Astrocyte (in vitro differentiated cells and primary cell): ENCODE measurements around the gene HKDC1. TPM values are rescaled to one million over a fixed set of nuclear protein-coding genes. Genes with fewer than 3 reads are reported as not detected.

ENCODE experiments used
- DNase-seq: peaks from one replicate; pipeline ENCODE4 v3.0.0-alpha.2; 2010; ENCODE audit warnings: low read depth
- FAIRE-seq: peaks from 2 replicates; lab custom pipeline; 2011; peaks lifted over from hg19 to GRCh38; lab: Jason Lieb, UNC
- H2AFZ ChIP-seq: 2 replicates; pipeline ENCODE4 v1.6.0; 2012; ENCODE audit warnings: low read depth, low read length, inconsistent platforms
- H3K27ac ChIP-seq: 2 replicates; pipeline ENCODE4 v1.5.1; 2011; ENCODE audit warnings: low read depth, low read length, inconsistent platforms
- H3K27me3 ChIP-seq: 2 replicates; pipeline ENCODE4 v1.6.0; 2011; ENCODE audit warnings: low read length, inconsistent platforms; ENCODE audit not compliant: insufficient read depth
- H3K36me3 ChIP-seq: 2 replicates; pipeline ENCODE4 v1.5.1; 2011; ENCODE audit warnings: low read length, inconsistent platforms; ENCODE audit not compliant: insufficient read depth
- H3K4me1 ChIP-seq: 2 replicates; pipeline ENCODE4 v1.5.1; 2011; ENCODE audit warnings: low read length, inconsistent platforms; ENCODE audit not compliant: insufficient read depth
- H3K4me2 ChIP-seq: 2 replicates; pipeline ENCODE4 v1.6.0; 2012; ENCODE audit warnings: low read length, inconsistent platforms
- H3K4me3 ChIP-seq: 2 replicates; pipeline ENCODE4 v1.5.1; 2011; ENCODE audit warnings: low read depth, mild to moderate bottlenecking, low read length, inconsistent platforms; ENCODE audit not compliant: insufficient read depth
- H3K79me2 ChIP-seq: 2 replicates; pipeline ENCODE4 v1.6.0; 2012; ENCODE audit warnings: mild to moderate bottlenecking, low read length, inconsistent platforms; ENCODE audit not compliant: insufficient read depth
- H3K9ac ChIP-seq: 2 replicates; pipeline ENCODE4 v1.6.0; 2012; ENCODE audit warnings: mild to moderate bottlenecking, low read length, inconsistent platforms
- H3K9me3 ChIP-seq: 2 replicates; pipeline ENCODE4 v1.5.1; 2012; ENCODE audit warnings: low read depth, mild to moderate bottlenecking, low read length, inconsistent platforms; ENCODE audit not compliant: insufficient read depth
- H4K20me1 ChIP-seq: 2 replicates; pipeline ENCODE4 v1.6.0; 2012; ENCODE audit warnings: low read length, inconsistent platforms; ENCODE audit not compliant: insufficient read depth
- H3K27ac Mint-ChIP-seq: one replicate; pipeline ENCODE4 v1.8.0; 2021; ENCODE audit warnings: mild to moderate bottlenecking, mixed read lengths; ENCODE audit not compliant: unreplicated experiment
- H3K27me3 Mint-ChIP-seq: one replicate; pipeline ENCODE4 v1.8.0; 2021; ENCODE audit warnings: low read depth, mixed read lengths; ENCODE audit not compliant: unreplicated experiment
- H3K36me3 Mint-ChIP-seq: one replicate; pipeline ENCODE4 v1.8.0; 2021; ENCODE audit warnings: low read depth, mixed read lengths; ENCODE audit not compliant: unreplicated experiment
- H3K4me1 Mint-ChIP-seq: one replicate; pipeline ENCODE4 v1.8.0; 2021; ENCODE audit warnings: low read depth, mixed read lengths; ENCODE audit not compliant: unreplicated experiment
- H3K4me3 Mint-ChIP-seq: one replicate; pipeline ENCODE4 v1.8.0; 2021; ENCODE audit warnings: mild to moderate bottlenecking, moderate library complexity, mixed read lengths; ENCODE audit not compliant: unreplicated experiment
- H3K9me3 Mint-ChIP-seq: one replicate; pipeline ENCODE4 v1.8.0; 2021; ENCODE audit warnings: mild to moderate bottlenecking, mixed read lengths; ENCODE audit not compliant: unreplicated experiment
- EZH2 ChIP-seq: IDR thresholded peaks from 2 replicates; pipeline ENCODE4 v1.6.1; 2012; ENCODE audit warnings: mild to moderate bottlenecking, low read length, inconsistent platforms; ENCODE audit not compliant: insufficient read depth
- total RNA-seq: library from RNA; stranded (reverse); gene quantifications from 2 replicates; pipeline ENCODE4 v1.2.1, GENCODE V29; 2021
- TF ChIP-seq, protein P1 (sequence below): IDR thresholded peaks from 2 replicates; pipeline ENCODE4 v1.5.1; 2011; ENCODE audit warnings: low read depth, mild to moderate bottlenecking, inconsistent platforms, low read length, moderate library complexity; ENCODE audit not compliant: insufficient read depth

Gene HKDC1
- total RNA-seq, 1 donor from 2014 or later, result 4.2 TPM

DNA sequence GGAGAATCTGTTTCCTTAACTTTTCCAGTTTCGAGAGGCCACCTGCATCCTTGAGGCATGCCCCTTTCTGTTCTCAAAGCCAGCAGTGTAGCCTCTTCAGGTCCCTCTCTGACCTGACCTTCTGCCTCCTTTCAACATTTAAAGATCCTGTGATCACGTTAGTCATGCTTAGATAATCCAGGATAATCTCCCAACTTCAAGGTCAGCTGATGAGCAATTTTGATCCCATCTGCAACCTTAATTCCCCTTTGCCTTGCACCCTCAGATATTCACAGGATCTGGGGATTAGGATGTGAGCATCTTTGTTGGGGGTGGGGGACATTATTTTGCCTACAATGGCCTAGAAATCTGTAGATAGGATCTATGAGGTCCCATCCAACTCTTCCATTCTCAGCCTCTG lies 8.0 kb downstream of the HKDC1 start:
- FAIRE-seq, result no peak

DNA sequence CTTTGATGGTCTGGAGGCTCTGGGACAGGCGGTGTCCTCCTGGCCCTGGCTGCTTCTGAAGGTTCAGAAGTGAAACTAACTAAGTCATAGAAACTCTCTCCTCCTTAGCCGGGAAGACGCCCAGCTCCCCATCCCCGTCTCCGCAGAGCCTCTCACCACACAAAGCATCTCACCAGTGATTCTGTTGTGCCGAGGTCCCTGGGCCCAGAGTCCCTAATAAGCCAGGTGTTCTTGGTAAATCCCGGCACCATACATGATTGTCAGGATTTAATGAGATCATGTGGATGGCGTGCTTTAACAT lies 9.4 kb downstream of the HKDC1 start:
- H3K9me3 ChIP-seq, result no peaks in the 10 kb centered on the region
- H3K9ac ChIP-seq, result no peak overlapping the region
- H3K27ac ChIP-seq, result no peak overlapping the region
- no peaks in the 10 kb centered on the region for H4K20me1 ChIP-seq
- Mint-ChIP-seq H3K4me1 (peaks cover 18% of the 10 kb centered on the region), H3K27ac (no peak overlapping the region), H3K36me3 (no peaks in the 10 kb centered on the region), H3K27me3 (peaks cover 3% of the 10 kb centered on the region), H3K4me3 (no peak overlapping the region), H3K9me3 (no peaks in the 10 kb centered on the region)
- H3K4me3 ChIP-seq, result no peak overlapping the region
- TF ChIP-seq EZH2, result no peak
- TF ChIP-seq, protein P1, sequence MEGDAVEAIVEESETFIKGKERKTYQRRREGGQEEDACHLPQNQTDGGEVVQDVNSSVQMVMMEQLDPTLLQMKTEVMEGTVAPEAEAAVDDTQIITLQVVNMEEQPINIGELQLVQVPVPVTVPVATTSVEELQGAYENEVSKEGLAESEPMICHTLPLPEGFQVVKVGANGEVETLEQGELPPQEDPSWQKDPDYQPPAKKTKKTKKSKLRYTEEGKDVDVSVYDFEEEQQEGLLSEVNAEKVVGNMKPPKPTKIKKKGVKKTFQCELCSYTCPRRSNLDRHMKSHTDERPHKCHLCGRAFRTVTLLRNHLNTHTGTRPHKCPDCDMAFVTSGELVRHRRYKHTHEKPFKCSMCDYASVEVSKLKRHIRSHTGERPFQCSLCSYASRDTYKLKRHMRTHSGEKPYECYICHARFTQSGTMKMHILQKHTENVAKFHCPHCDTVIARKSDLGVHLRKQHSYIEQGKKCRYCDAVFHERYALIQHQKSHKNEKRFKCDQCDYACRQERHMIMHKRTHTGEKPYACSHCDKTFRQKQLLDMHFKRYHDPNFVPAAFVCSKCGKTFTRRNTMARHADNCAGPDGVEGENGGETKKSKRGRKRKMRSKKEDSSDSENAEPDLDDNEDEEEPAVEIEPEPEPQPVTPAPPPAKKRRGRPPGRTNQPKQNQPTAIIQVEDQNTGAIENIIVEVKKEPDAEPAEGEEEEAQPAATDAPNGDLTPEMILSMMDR, result no peak
- DNase-seq (no peak), FAIRE-seq (no peak)
- peaks cover 7% of the 10 kb centered on the region for H3K4me1 ChIP-seq
- H3K79me2 ChIP-seq, result no peaks in the 10 kb centered on the region
- no peaks in the 10 kb centered on the region for H3K36me3 ChIP-seq
- H2AFZ ChIP-seq, result no peak overlapping the region
- no peak overlapping the region for H3K4me2 ChIP-seq
- no peaks in the 10 kb centered on the region for H3K27me3 ChIP-seq

More for the DNA sequence above, 8.0 kb downstream of the HKDC1 start:
- Mint-ChIP-seq H3K27ac (no peak overlapping the region), H3K4me1 (peaks cover 16% of the 10 kb centered on the region), H3K4me3 (no peak overlapping the region), H3K9me3 (no peaks in the 10 kb centered on the region), H3K27me3 (peaks cover 3% of the 10 kb centered on the region), H3K36me3 (no peaks in the 10 kb centered on the region)
- DNase-seq, result no peak
- Histone ChIP-seq H3K9me3 (no peaks in the 10 kb centered on the region), H3K79me2 (no peaks in the 10 kb centered on the region), H3K4me1 (peaks cover 7% of the 10 kb centered on the region), H3K27me3 (no peaks in the 10 kb centered on the region), H4K20me1 (no peaks in the 10 kb centered on the region), H3K9ac (no peak overlapping the region), H3K4me2 (no peak overlapping the region), H3K36me3 (no peaks in the 10 kb centered on the region), H2AFZ (no peak overlapping the region), H3K27ac (no peak overlapping the region), H3K4me3 (no peak overlapping the region)
- TF ChIP-seq EZH2, result no peak
- TF ChIP-seq, protein P1, result no peak

DNA sequence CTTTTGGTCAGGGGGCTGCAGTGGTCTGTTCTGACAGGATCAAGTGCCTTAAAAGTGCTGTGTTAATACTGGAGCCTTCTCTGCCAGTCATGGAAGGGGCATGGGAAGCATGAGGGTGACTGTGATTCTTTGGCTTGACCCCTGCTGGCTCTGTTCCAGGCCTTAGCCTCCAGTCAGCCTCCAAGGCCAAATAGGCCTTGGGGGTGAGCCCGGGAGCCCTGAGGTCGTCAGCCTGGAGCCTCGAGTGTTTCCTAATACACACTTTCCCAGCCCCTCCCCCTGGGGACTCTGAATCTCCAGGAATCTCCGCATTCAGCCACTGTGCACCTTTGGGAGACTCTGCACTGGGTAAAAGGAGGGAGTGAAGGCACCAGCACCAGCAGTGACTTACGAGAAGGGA lies 10.0 kb downstream of the HKDC1 start:
- Mint-ChIP-seq H3K36me3 (no peaks in the 10 kb centered on the region), H3K27ac (no peak overlapping the region), H3K9me3 (no peaks in the 10 kb centered on the region), H3K4me3 (no peak overlapping the region), H3K4me1 (peaks cover 15% of the 10 kb centered on the region), H3K27me3 (peaks cover 3% of the 10 kb centered on the region)
- Histone ChIP-seq H3K27ac (no peak overlapping the region), H3K9ac (no peak overlapping the region), H3K9me3 (no peaks in the 10 kb centered on the region), H3K4me3 (no peak overlapping the region), H3K36me3 (no peaks in the 10 kb centered on the region), H2AFZ (no peak overlapping the region), H3K4me2 (no peak overlapping the region), H3K79me2 (no peaks in the 10 kb centered on the region), H3K4me1 (peaks cover 7% of the 10 kb centered on the region), H4K20me1 (no peaks in the 10 kb centered on the region), H3K27me3 (no peaks in the 10 kb centered on the region)
- TF ChIP-seq, protein P1, result no peak
- TF ChIP-seq EZH2, result no peak
- DNase-seq (no peak), FAIRE-seq (no peak)
